Fibroblast of mammary gland (primary cell): ENCODE results near the gene B4GALT5.

Experiments used
- DNase-seq: peaks from one replicate; pipeline ENCODE4 v3.0.0-alpha.2; 2010; ENCODE audit warnings: low read depth
- H3K4me3 ChIP-seq: 2 replicates; pipeline ENCODE4 v1.5.1; 2011; ENCODE audit warnings: low read depth, mild to moderate bottlenecking, low read length, moderate library complexity; ENCODE audit not compliant: control insufficient read depth
- CTCF ChIP-seq: conservative IDR thresholded peaks from 2 replicates; pipeline ENCODE4 v1.5.1; 2011; ENCODE audit warnings: low read depth, low read length, inconsistent platforms; ENCODE audit not compliant: control insufficient read depth, insufficient read depth

The B4GALT5 gene

GRCh38 chr20:49681850-49682216 is 31.8 kb downstream of the B4GALT5 start:
- H3K4me3 ChIP-seq, result no peak overlapping the region
- TF ChIP-seq CTCF, result no peak
- DNase-seq, result no peak

- no peak overlapping the region for H3K4me3 ChIP-seq
- no peak for DNase-seq
- no peak for TF ChIP-seq CTCF
Observed at GRCh38 chr20:49680484-49680883, 33.2 kb downstream of the B4GALT5 start.

- DNase-seq, result no peak
- H3K4me3 ChIP-seq, result no peak overlapping the region
- TF ChIP-seq CTCF, result no peak
Observed at GRCh38 chr20:49679634-49680033, 34.0 kb downstream of the B4GALT5 start.

GRCh38 chr20:49677777-49678758 is 35.6 kb downstream of the B4GALT5 start:
- no peak for DNase-seq
- TF ChIP-seq CTCF, result no peak
- no peak overlapping the region for H3K4me3 ChIP-seq

- peak; percentile 75 for DNase-seq
- no peak for TF ChIP-seq CTCF
- H3K4me3 ChIP-seq, result no peak overlapping the region
Observed at GRCh38 chr20:49676581-49677291, 36.9 kb downstream of the B4GALT5 start.

GRCh38 chr20:49675368-49676151 is 38.1 kb downstream of the B4GALT5 start:
- no peak for TF ChIP-seq CTCF
- H3K4me3 ChIP-seq, result no peak overlapping the region
- DNase-seq, result no peak
